ENCODE data around the gene CTNNA1. TPM values are rescaled to one million over a fixed set of nuclear protein-coding genes. Genes with fewer than 3 reads are reported as not detected.

Gene CTNNA1
- total RNA-seq, 1 donor from 2014 or later: 331 TPM

- TF ChIP-seq CTCF (conservative IDR thresholded peaks at IDR 0.05; ENCODE audit: low read depth, low read length): no peak
- no peak for DNase-seq (ENCODE audit: low read depth)
- no peak overlapping the region for H3K4me3 ChIP-seq (ENCODE audit: low read depth, low read length)
These were observed 230.8 kb downstream of the CTNNA1 start for GRCh38 chr5:138983984-138984383.

Other genes starting within 250 kb of the CTNNA1 start
- gene ETF1, start 210.2 kb upstream of the CTNNA1 start, total RNA-seq: 65.1 and 125 TPM in 2 replicates
- gene HSPA9, start 178.0 kb upstream of the CTNNA1 start, total RNA-seq: 174 and 403 TPM in 2 replicates
- gene LRRTM2, start 121.9 kb downstream of the CTNNA1 start, total RNA-seq: under 0.01 TPM in 1 of 2 replicates, not detected in the other

Measured in epithelial cell of proximal tubule (primary cell).